Measurements from ENCODE around the gene ETV6. TPM values are rescaled to one million over a fixed set of nuclear protein-coding genes. Genes with fewer than 3 reads are reported as not detected.
A peak's percentile ranks its signal among the peaks of the same experiment; 100 is the strongest.

The ETV6 gene
- total and polyA plus RNA-seq, 12 donors, result 2.7 to 33.5 (median 15.2) TPM

DNA sequence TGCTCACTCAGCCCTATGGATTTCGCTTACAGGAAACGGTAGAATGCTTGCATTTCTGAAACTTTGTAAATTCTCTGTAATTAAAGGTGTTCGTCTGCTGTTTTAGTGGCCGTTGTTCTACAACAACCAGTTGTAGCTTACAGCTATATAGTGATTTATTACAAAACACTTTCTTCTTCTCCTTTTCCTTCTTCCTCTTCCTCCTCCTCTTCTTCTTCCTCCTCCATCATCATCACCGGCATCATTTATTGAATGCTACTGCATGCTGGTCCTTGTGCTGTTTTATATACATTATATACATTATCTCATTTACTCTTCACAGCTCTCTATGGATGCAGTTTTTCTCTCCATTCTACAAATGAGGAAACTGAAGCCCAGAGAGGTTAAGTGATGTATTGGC, 6.4 kb downstream of the ETV6 start:
- Histone ChIP-seq H3K27ac (peak overlapping the region in 2 of 10 donors; percentile 1 to 12), H3K9me3 (no peaks in the 10 kb centered on the region), H3K27me3 (no peaks in the 10 kb centered on the region), H3K36me3 (peaks cover 0 to 13% (median 0%) of the 10 kb centered on the region in 9 donors), H3K4me1 (peaks cover 11 to 98% (median 81%) of the 10 kb centered on the region in 9 donors), H3K4me3 (no peak overlapping the region)
- no peak for ATAC-seq
- 92 to 94% methylated on average over 5 of the region's 5 CpGs for WGBS, 2 donors
- intact Hi-C loops (cut with DNase I), result loop anchor here in 6 of 10 donors (10.0 kb wide), 6 partner anchors 49 to 229 kb away; no protein-coding TSS in a partner anchor
- DNase-seq, result no peak
- TF ChIP-seq, protein P1, sequence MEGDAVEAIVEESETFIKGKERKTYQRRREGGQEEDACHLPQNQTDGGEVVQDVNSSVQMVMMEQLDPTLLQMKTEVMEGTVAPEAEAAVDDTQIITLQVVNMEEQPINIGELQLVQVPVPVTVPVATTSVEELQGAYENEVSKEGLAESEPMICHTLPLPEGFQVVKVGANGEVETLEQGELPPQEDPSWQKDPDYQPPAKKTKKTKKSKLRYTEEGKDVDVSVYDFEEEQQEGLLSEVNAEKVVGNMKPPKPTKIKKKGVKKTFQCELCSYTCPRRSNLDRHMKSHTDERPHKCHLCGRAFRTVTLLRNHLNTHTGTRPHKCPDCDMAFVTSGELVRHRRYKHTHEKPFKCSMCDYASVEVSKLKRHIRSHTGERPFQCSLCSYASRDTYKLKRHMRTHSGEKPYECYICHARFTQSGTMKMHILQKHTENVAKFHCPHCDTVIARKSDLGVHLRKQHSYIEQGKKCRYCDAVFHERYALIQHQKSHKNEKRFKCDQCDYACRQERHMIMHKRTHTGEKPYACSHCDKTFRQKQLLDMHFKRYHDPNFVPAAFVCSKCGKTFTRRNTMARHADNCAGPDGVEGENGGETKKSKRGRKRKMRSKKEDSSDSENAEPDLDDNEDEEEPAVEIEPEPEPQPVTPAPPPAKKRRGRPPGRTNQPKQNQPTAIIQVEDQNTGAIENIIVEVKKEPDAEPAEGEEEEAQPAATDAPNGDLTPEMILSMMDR (IDR thresholded peaks at IDR 0.05), result no peak

DNA sequence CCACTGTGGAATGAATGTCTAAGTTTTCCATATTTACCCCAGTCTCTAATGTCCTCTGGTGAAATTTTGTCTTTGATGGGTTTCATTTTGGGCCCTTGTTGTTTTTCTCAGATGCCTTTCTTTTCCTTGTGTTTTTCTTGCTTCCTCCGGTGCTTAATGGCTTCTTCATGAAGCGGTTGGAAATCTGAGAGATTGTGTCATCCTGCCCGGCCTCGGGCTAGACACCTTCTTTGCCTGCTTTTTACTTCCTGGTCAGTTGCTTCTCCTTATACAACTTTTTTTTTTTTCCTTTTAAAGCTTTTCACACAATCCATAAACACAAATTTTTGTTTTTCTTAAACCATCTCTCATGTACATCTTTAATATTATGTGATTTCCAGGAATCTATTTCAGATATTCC, 7.1 kb downstream of the ETV6 start:
- H3K4me3 ChIP-seq, result no peak overlapping the region
- DNase-seq (no peak), ATAC-seq (no peak)
- peaks cover 11 to 100% (median 82%) of the 10 kb centered on the region in 9 donors for H3K4me1 ChIP-seq
- 72 to 87% methylated on average over 4 of the region's 4 CpGs for WGBS, 2 donors
- intact Hi-C loops (cut with DNase I), result loop anchor here in 6 of 10 donors (10.0 kb wide), 6 partner anchors 48 to 228 kb away; no protein-coding TSS in a partner anchor
- no peaks in the 10 kb centered on the region for H3K27me3 ChIP-seq
- no peaks in the 10 kb centered on the region for H3K9me3 ChIP-seq
- H3K27ac ChIP-seq, result peak overlapping the region in 2 of 10 donors; percentile 10 to 20
- TF ChIP-seq, protein P1 (IDR thresholded peaks at IDR 0.05), result no peak
- peaks cover 0 to 20% (median 0%) of the 10 kb centered on the region in 9 donors for H3K36me3 ChIP-seq

DNA sequence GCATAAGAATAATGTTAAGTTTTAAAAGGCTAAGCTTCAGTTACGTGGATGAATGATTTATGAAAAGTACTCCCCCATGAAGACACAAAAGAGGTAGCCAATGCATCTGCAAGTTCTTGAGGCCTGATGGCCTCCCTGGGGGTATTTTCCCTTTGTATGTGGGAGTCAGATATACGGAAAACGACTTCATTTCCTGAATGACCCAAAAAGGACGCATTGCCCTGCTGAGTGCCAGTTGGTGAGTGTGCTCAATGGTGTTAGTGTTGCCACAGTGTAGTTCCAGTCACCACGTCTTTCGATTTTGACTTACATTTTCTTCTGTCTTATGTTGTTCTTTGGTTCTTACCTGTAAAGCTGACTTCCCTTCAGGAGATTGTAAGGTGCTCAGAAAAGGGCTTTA, 8.0 kb downstream of the ETV6 start:
- H3K27ac ChIP-seq, result no peak overlapping the region
- H3K27me3 ChIP-seq, result no peaks in the 10 kb centered on the region
- TF ChIP-seq, protein P1 (IDR thresholded peaks at IDR 0.05), result no peak
- intact Hi-C loops (cut with DNase I), result loop anchor here in 6 of 10 donors (10.0 kb wide), 6 partner anchors 47 to 227 kb away; no protein-coding TSS in a partner anchor
- H3K9me3 ChIP-seq, result no peaks in the 10 kb centered on the region
- no peak overlapping the region for H3K4me3 ChIP-seq
- no peak for ATAC-seq
- WGBS, 2 donors, result 73 to 74% methylated on average over 6 of the region's 6 CpGs
- H3K4me1 ChIP-seq, result peaks cover 11 to 100% (median 83%) of the 10 kb centered on the region in 9 donors
- peaks cover 0 to 27% (median 0%) of the 10 kb centered on the region in 9 donors for H3K36me3 ChIP-seq
- no peak for DNase-seq

DNA sequence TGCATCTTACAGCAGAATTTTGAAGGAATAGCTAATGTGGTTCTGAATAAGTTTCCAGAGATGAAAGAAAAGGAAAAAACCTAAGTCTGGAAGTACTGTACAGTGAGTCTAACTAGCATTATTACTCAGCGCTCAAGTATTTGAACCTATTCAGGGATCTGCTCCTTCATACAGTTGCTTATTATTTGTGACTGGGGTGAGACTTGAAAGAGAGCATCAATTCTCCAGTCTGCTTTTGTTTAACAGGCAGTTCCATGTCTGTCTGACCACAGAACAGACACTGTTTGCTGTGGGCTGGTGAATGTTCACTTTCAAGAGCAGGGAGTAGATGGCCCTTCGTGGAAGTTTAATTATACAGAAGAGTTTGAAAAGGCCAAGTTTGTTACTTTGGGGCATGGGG, 9.3 kb downstream of the ETV6 start:
- TF ChIP-seq, protein P1 (IDR thresholded peaks at IDR 0.05), result no peak
- Histone ChIP-seq H3K27me3 (no peaks in the 10 kb centered on the region), H3K27ac (peak overlapping the region in 1 of 10 donors; percentile 18), H3K9me3 (no peaks in the 10 kb centered on the region), H3K36me3 (peaks cover 0 to 27% (median 0%) of the 10 kb centered on the region in 9 donors), H3K4me1 (peaks cover 10 to 100% (median 80%) of the 10 kb centered on the region in 9 donors), H3K4me3 (no peak overlapping the region)
- DNase-seq, result no peak
- intact Hi-C loops (cut with DNase I), result loop anchor here in 6 of 10 donors (10.0 kb wide), 6 partner anchors 46 to 226 kb away; no protein-coding TSS in a partner anchor
- no peak for ATAC-seq
- WGBS, 2 donors, result 71 to 76% methylated on average over 2 of the region's 2 CpGs
